DMS114 treated with DMSO at 0.1 percent for 48 hours (cell line): ENCODE results near the gene CHEK2.
"Not testable (repeated sequence)": the region's sequence is repeated elsewhere in the genome, so short reads cannot be mapped to it uniquely, and the experiment has no call there.

ENCODE experiments used
- DNase-seq: peaks from one replicate; lab custom pipeline; 2025; ENCODE audit not compliant: unreplicated experiment; lab: John Stamatoyannopoulos, UW

The CHEK2 gene

GRCh38 chr22:28742562-28742962, 942 bp upstream of the CHEK2 start:
- no peak for DNase-seq

GRCh38 chr22:28741200-28741784, 328 bp downstream of the CHEK2 start:
- no peak for DNase-seq

GRCh38 chr22:28738876-28739275, 2.7 kb downstream of the CHEK2 start:
- not testable (repeated sequence) for DNase-seq

GRCh38 chr22:28737701-28738100, 3.9 kb downstream of the CHEK2 start:
- no peak for DNase-seq

- no peak for DNase-seq
Observed at GRCh38 chr22:28736301-28737155, 5.1 kb downstream of the CHEK2 start.

- no peak for DNase-seq
Observed at GRCh38 chr22:28734393-28734792, 7.2 kb downstream of the CHEK2 start.

- DNase-seq = no peak
Observed at GRCh38 chr22:28730179-28730578, 11.4 kb downstream of the CHEK2 start.

- DNase-seq = no peak
Observed at GRCh38 chr22:28728621-28729313, 12.9 kb downstream of the CHEK2 start.

GRCh38 chr22:28728002-28728401, 13.6 kb downstream of the CHEK2 start:
- DNase-seq = no peak

GRCh38 chr22:28718044-28718443, 23.6 kb downstream of the CHEK2 start:
- DNase-seq = no peak

- no peak for DNase-seq
Observed at GRCh38 chr22:28716686-28717085, 24.9 kb downstream of the CHEK2 start.

GRCh38 chr22:28715611-28716010, 26.0 kb downstream of the CHEK2 start:
- DNase-seq = no peak

GRCh38 chr22:28714043-28714628, 27.5 kb downstream of the CHEK2 start:
- DNase-seq = no peak

GRCh38 chr22:28711820-28712777, 29.5 kb downstream of the CHEK2 start:
- no peak for DNase-seq

GRCh38 chr22:28711341-28711740, 30.3 kb downstream of the CHEK2 start:
- DNase-seq = no peak

GRCh38 chr22:28710576-28711191, 30.9 kb downstream of the CHEK2 start:
- DNase-seq = no peak

- DNase-seq = no peak
Observed at GRCh38 chr22:28710107-28710506, 31.5 kb downstream of the CHEK2 start.

- DNase-seq = no peak
Observed at GRCh38 chr22:28706845-28707244, 34.8 kb downstream of the CHEK2 start.

GRCh38 chr22:28703436-28703835, 38.2 kb downstream of the CHEK2 start:
- no peak for DNase-seq

- DNase-seq = no peak
Observed at GRCh38 chr22:28702891-28703290, 38.7 kb downstream of the CHEK2 start.
